GM12874 (cell line): ENCODE results near the gene NRP2.

Experiments used
- CTCF ChIP-seq: IDR thresholded peaks from 2 replicates; pipeline ENCODE4 v1.5.1; 2011; ENCODE audit warnings: low read depth, mild to moderate bottlenecking, control low read depth, low read length, moderate library complexity; ENCODE audit not compliant: insufficient read depth

NRP2 gene

GRCh38 chr2:205845446-205845845 is 163.1 kb downstream of the NRP2 start:
- no peak for TF ChIP-seq CTCF
